ENCODE results near the gene GPC3.
"Not testable (repeated sequence)": the region's sequence is repeated elsewhere in the genome, so short reads cannot be mapped to it uniquely, and the experiment has no call there.

Gene GPC3

GRCh38 chrX:133836561-133836960 lies 148.8 kb downstream of the GPC3 start:
- DNase-seq: no peak

GRCh38 chrX:133834771-133835170 lies 150.6 kb downstream of the GPC3 start:
- DNase-seq: no peak

GRCh38 chrX:133819546-133819945 lies 165.8 kb downstream of the GPC3 start:
- no peak for DNase-seq

GRCh38 chrX:133818019-133818418 lies 167.4 kb downstream of the GPC3 start:
- no peak for DNase-seq

- DNase-seq: no peak
Observed at GRCh38 chrX:133815496-133815895, 169.9 kb downstream of the GPC3 start.

- DNase-seq: no peak
Observed at GRCh38 chrX:133813971-133814370, 171.4 kb downstream of the GPC3 start.

GRCh38 chrX:133812402-133812801 lies 173.0 kb downstream of the GPC3 start:
- no peak for DNase-seq

GRCh38 chrX:133810925-133811324 lies 174.5 kb downstream of the GPC3 start:
- DNase-seq: no peak

- DNase-seq: no peak
Observed at GRCh38 chrX:133804072-133804471, 181.3 kb downstream of the GPC3 start.

- DNase-seq: no peak
Observed at GRCh38 chrX:133796282-133796681, 189.1 kb downstream of the GPC3 start.

- no peak for DNase-seq
Observed at GRCh38 chrX:133794126-133794525, 191.3 kb downstream of the GPC3 start.

- DNase-seq: no peak
Observed at GRCh38 chrX:133793626-133794025, 191.8 kb downstream of the GPC3 start.

GRCh38 chrX:133792198-133792953 lies 193.0 kb downstream of the GPC3 start:
- DNase-seq: peak; percentile 51 to 59

- no peak for DNase-seq
Observed at GRCh38 chrX:133789829-133790228, 195.6 kb downstream of the GPC3 start.

- no peak for DNase-seq
Observed at GRCh38 chrX:133786382-133786781, 199.0 kb downstream of the GPC3 start.

- peak; percentile 7 to 29 for DNase-seq
Observed at GRCh38 chrX:133783274-133783673, 202.1 kb downstream of the GPC3 start.

GRCh38 chrX:133781174-133781573 lies 204.2 kb downstream of the GPC3 start:
- DNase-seq: no peak

- DNase-seq: peak in 1 of 2 donors; percentile 2
Observed at GRCh38 chrX:133776072-133776471, 209.3 kb downstream of the GPC3 start.

- no peak for DNase-seq
Observed at GRCh38 chrX:133774807-133775206, 210.6 kb downstream of the GPC3 start.

- DNase-seq: no peak
Observed at GRCh38 chrX:133771086-133771646, 214.2 kb downstream of the GPC3 start.

- DNase-seq: not testable (repeated sequence)
Observed at GRCh38 chrX:133762976-133763548, 222.3 kb downstream of the GPC3 start.

GRCh38 chrX:133754657-133755056 lies 230.7 kb downstream of the GPC3 start:
- DNase-seq: no peak

- DNase-seq: no peak
Observed at GRCh38 chrX:133749951-133750350, 235.4 kb downstream of the GPC3 start.

GRCh38 chrX:133749370-133749769 lies 236.0 kb downstream of the GPC3 start:
- DNase-seq: no peak
